GM19468 (cell line): ENCODE data around the gene CYB561.
A peak's percentile ranks its signal among the peaks of the same experiment; 100 is the strongest.

Experiments used
- ATAC-seq: cut with Tn5 transposase; IDR thresholded peaks from one replicate; pipeline ENCODE4 v1.9.1; 2021; ENCODE audit warnings: mild to moderate bottlenecking, moderate library complexity, moderate number of reproducible peaks; ENCODE audit not compliant: unreplicated experiment; ENCODE audit errors: extremely low read depth

CYB561 gene

GRCh38 chr17:63445954-63446752 is at the start of gene CYB561:
TSS of gene CYB561 (minus strand) at chr17:63446306. CDS start at chr17:63437547, 8,759 bp downstream.
- ATAC-seq: peak; percentile 45

- no peak for ATAC-seq
Observed at GRCh38 chr17:63495491-63495890, 49.4 kb upstream of the CYB561 start.

GRCh38 chr17:63494300-63494928 is 48.3 kb upstream of the CYB561 start:
- no peak for ATAC-seq

GRCh38 chr17:63493411-63493810 is 47.3 kb upstream of the CYB561 start:
- no peak for ATAC-seq

GRCh38 chr17:63492940-63493339 is 46.8 kb upstream of the CYB561 start:
- no peak for ATAC-seq

- ATAC-seq: no peak
Observed at GRCh38 chr17:63491977-63492618, 46.0 kb upstream of the CYB561 start.

GRCh38 chr17:63491413-63491812 is 45.3 kb upstream of the CYB561 start:
- ATAC-seq: no peak

GRCh38 chr17:63490858-63491400 is 44.8 kb upstream of the CYB561 start:
- ATAC-seq: no peak

- ATAC-seq: no peak
Observed at GRCh38 chr17:63490329-63490728, 44.2 kb upstream of the CYB561 start.

GRCh38 chr17:63489291-63489690 is 43.2 kb upstream of the CYB561 start:
- ATAC-seq: no peak

- no peak for ATAC-seq
Observed at GRCh38 chr17:63488851-63489250, 42.7 kb upstream of the CYB561 start.

- no peak for ATAC-seq
Observed at GRCh38 chr17:63487014-63487339, 40.9 kb upstream of the CYB561 start.

- ATAC-seq: no peak
Observed at GRCh38 chr17:63486317-63487013, 40.4 kb upstream of the CYB561 start.

GRCh38 chr17:63483655-63484575 is 37.8 kb upstream of the CYB561 start:
- ATAC-seq: no peak

- ATAC-seq: no peak
Observed at GRCh38 chr17:63483038-63483437, 36.9 kb upstream of the CYB561 start.

- ATAC-seq: no peak
Observed at GRCh38 chr17:63482509-63482908, 36.4 kb upstream of the CYB561 start.

- ATAC-seq: no peak
Observed at GRCh38 chr17:63481488-63481870, 35.4 kb upstream of the CYB561 start.

- ATAC-seq: no peak
Observed at GRCh38 chr17:63480826-63481487, 34.9 kb upstream of the CYB561 start.

GRCh38 chr17:63480192-63480784 is 34.2 kb upstream of the CYB561 start:
- ATAC-seq: no peak
